Measurements from ENCODE around the gene MLC1.

MLC1 gene

DNA sequence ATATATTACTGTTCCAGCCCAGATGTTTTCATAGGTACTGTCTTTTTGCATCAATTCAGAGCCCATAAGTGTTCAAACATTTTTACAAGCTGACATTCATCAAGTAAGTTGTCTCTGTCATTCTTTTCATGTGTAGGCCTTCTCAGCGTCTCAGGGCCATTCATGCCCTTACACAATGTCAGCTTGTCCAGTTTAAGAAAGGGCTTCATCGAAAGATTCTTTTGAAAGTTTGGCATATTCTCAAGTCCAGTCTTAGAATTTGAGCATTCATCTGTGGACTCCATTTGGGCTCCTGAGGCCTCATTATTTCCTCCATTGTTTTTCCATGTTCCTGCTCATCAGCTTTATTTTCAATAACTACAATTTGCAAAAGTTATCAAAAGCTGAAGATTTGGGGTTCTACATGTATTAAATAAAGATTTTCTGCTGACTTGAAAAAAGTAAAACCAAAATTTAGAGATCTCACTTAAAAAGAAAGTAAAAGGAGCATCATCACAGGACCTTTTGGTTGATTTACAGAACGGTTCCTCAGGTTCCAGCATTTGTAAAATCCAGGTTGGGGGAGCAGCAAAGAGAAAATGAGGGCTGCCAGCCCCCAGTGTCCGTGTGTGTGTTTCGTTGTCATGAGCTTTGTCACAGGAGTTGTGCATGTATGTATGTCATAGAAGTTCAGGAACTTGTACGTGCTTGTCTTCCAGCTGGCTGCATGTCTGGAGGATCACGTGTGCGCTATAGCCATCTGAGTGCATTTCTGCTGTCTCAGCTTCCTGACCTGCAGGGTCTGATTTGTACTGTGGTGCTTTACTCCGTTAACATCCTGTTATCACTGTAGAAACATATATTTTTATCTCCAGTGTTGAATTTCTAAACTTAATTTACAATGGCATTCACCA lies 20.2 kb upstream of the MLC1 start:
- H3K4me1 ChIP-seq (ENCODE audit: control insufficient read depth in 5 of 5, insufficient read depth in 5 of 5, low read length in 5 of 5) = peaks cover 0 to 6% (median 0%) of the 10 kb centered on the region in 5 donors
- peaks cover 0 to 11% (median 0%) of the 10 kb centered on the region in 5 donors for H3K27me3 ChIP-seq (ENCODE audit: control insufficient read depth in 5 of 5, insufficient read depth in 4 of 5, low read length in 5 of 5)
- peak overlapping the region in 1 of 5 donors; percentile 52 for H3K9ac ChIP-seq (ENCODE audit: low read length in 5 of 5)
- no peak overlapping the region for H3K27ac ChIP-seq (ENCODE audit: low read depth, low read length)
- no peak overlapping the region for H3K4me3 ChIP-seq (ENCODE audit: low read depth in 1 of 5, low read length in 5 of 5)
- H3K36me3 ChIP-seq (ENCODE audit: control insufficient read depth in 5 of 5, insufficient read depth in 5 of 5, low read length in 5 of 5) = no peaks in the 10 kb centered on the region
- H3K9me3 ChIP-seq (ENCODE audit: control insufficient read depth in 5 of 5, low read length in 5 of 5) = no peaks in the 10 kb centered on the region

DNA sequence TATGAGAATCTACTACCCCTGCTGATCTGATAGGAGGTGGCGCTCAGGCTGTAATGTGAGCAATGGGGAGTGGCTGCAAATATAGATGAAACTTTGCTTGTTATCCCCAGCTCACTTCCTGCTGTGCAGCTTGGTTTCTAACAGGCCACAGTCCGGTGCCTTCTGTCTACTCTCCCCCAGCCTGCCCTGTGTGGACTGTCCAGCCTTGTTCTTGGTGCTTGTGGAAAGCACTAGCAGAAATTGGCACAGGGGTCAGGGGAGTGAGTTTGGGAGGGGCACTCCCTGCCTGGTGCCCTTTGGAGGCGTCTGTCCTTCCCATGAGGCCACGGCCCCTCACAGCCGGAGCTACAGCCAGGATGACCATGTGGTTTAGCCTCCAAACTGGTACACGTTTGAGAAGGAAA lies 18.9 kb upstream of the MLC1 start:
- H3K4me3 ChIP-seq (ENCODE audit: low read depth in 1 of 5, low read length in 5 of 5) = no peak overlapping the region
- no peak overlapping the region for H3K27ac ChIP-seq (ENCODE audit: low read depth, low read length)
- H3K9me3 ChIP-seq (ENCODE audit: control insufficient read depth in 5 of 5, low read length in 5 of 5) = no peaks in the 10 kb centered on the region
- peaks cover 0 to 11% (median 0%) of the 10 kb centered on the region in 5 donors for H3K27me3 ChIP-seq (ENCODE audit: control insufficient read depth in 5 of 5, insufficient read depth in 4 of 5, low read length in 5 of 5)
- H3K36me3 ChIP-seq (ENCODE audit: control insufficient read depth in 5 of 5, insufficient read depth in 5 of 5, low read length in 5 of 5) = no peaks in the 10 kb centered on the region
- peaks cover 0 to 6% (median 0%) of the 10 kb centered on the region in 5 donors for H3K4me1 ChIP-seq (ENCODE audit: control insufficient read depth in 5 of 5, insufficient read depth in 5 of 5, low read length in 5 of 5)
- no peak overlapping the region for H3K9ac ChIP-seq (ENCODE audit: low read length in 5 of 5)

DNA sequence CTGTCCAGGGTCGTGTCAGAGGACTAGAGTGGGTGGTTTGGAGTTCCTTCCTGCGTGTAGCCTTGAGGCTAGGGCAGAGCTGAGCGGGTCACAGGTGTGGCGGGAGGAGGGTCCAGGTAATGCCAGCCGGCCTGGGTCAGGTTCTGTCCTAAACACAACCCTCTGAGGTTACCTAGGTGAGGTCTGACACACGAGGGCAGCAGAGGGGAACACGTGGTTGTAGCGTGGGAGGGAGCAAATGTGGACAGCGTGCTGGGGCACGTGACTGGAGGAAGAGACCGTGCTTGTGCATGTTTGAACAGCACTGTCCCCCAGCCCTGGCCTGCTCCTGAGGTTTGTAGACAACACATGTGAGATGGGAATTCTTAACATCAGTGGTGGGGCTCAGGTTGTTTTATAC lies 17.7 kb upstream of the MLC1 start:
- peaks cover 0 to 8% (median 0%) of the 10 kb centered on the region in 5 donors for H3K27me3 ChIP-seq (ENCODE audit: control insufficient read depth in 5 of 5, insufficient read depth in 4 of 5, low read length in 5 of 5)
- no peaks in the 10 kb centered on the region for H3K36me3 ChIP-seq (ENCODE audit: control insufficient read depth in 5 of 5, insufficient read depth in 5 of 5, low read length in 5 of 5)
- H3K9ac ChIP-seq (ENCODE audit: low read length in 5 of 5) = no peak overlapping the region
- H3K27ac ChIP-seq (ENCODE audit: low read depth, low read length) = no peak overlapping the region
- H3K9me3 ChIP-seq (ENCODE audit: control insufficient read depth in 5 of 5, low read length in 5 of 5) = no peaks in the 10 kb centered on the region
- H3K4me1 ChIP-seq (ENCODE audit: control insufficient read depth in 5 of 5, insufficient read depth in 5 of 5, low read length in 5 of 5) = peaks cover 0 to 6% (median 0%) of the 10 kb centered on the region in 5 donors
- no peak overlapping the region for H3K4me3 ChIP-seq (ENCODE audit: low read depth in 1 of 5, low read length in 5 of 5)

DNA sequence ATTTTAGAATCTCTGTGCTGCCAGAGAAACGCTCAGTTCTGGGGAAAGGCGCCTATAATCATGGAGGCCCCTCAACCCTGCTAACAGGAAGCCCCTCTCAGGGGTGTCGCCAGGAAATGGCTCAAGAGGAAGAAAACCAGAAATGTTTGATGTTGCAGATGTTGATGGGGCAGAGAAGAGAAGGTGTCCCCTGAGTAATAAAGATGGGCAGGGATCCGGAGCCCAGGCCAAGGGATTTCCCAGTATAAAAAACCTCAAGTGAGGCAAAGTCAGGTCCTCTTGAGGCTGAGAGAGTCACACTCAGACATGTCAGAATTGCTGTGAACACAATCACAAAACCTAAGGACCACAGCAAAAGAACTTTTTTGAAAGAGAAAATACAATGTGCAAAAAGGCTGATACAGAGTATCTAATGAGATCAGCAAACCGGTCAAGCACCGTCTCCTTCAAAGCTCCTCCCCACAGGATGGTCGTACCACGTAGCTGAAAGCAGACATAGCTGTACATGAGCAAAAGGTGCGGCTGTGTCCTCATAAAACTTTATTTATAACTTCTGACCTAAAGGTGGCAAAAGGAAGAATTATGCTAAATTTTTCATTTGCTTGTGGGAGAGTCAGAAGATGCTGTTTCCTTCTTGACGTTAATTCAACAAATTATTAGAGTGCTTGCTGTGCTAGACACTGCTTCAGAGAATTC lies 16.8 kb upstream of the MLC1 start:
- no peak overlapping the region for H3K27ac ChIP-seq (ENCODE audit: low read depth, low read length)
- H3K36me3 ChIP-seq (ENCODE audit: control insufficient read depth in 5 of 5, insufficient read depth in 5 of 5, low read length in 5 of 5) = no peaks in the 10 kb centered on the region
- H3K27me3 ChIP-seq (ENCODE audit: control insufficient read depth in 5 of 5, insufficient read depth in 4 of 5, low read length in 5 of 5) = peaks cover 0 to 6% (median 0%) of the 10 kb centered on the region in 5 donors
- H3K9me3 ChIP-seq (ENCODE audit: control insufficient read depth in 5 of 5, low read length in 5 of 5) = no peaks in the 10 kb centered on the region
- H3K4me1 ChIP-seq (ENCODE audit: control insufficient read depth in 5 of 5, insufficient read depth in 5 of 5, low read length in 5 of 5) = peaks cover 0 to 6% (median 0%) of the 10 kb centered on the region in 5 donors
- H3K4me3 ChIP-seq (ENCODE audit: low read depth in 1 of 5, low read length in 5 of 5) = no peak overlapping the region
- H3K9ac ChIP-seq (ENCODE audit: low read length in 5 of 5) = no peak overlapping the region

DNA sequence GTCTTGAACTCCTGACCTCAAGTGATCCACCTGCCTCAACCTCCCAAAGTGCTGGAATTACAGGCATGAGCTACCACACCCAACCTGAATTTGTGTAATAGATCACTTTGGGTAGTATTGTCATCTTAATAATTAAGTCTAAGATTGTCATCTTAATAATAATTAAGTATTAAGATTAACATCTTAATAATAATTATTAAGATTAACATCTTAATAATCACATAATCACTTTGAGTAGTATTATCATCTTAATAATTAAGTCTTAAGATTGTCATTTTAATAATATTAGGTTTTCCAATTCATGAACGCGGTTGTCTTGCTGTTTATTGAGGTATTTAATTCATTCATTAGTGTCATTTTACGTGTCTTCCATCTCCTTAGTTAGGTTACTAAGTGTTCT lies 12.8 kb upstream of the MLC1 start:
- no peaks in the 10 kb centered on the region for H3K36me3 ChIP-seq (ENCODE audit: control insufficient read depth in 5 of 5, insufficient read depth in 5 of 5, low read length in 5 of 5)
- H3K4me3 ChIP-seq (ENCODE audit: low read depth in 1 of 5, low read length in 5 of 5) = no peak overlapping the region
- no peaks in the 10 kb centered on the region for H3K4me1 ChIP-seq (ENCODE audit: control insufficient read depth in 5 of 5, insufficient read depth in 5 of 5, low read length in 5 of 5)
- no peak overlapping the region for H3K9ac ChIP-seq (ENCODE audit: low read length in 5 of 5)
- H3K27me3 ChIP-seq (ENCODE audit: control insufficient read depth in 5 of 5, insufficient read depth in 4 of 5, low read length in 5 of 5) = peaks cover 0 to 5% (median 0%) of the 10 kb centered on the region in 5 donors
- no peak overlapping the region for H3K27ac ChIP-seq (ENCODE audit: low read depth, low read length)
- H3K9me3 ChIP-seq (ENCODE audit: control insufficient read depth in 5 of 5, low read length in 5 of 5) = no peaks in the 10 kb centered on the region

DNA sequence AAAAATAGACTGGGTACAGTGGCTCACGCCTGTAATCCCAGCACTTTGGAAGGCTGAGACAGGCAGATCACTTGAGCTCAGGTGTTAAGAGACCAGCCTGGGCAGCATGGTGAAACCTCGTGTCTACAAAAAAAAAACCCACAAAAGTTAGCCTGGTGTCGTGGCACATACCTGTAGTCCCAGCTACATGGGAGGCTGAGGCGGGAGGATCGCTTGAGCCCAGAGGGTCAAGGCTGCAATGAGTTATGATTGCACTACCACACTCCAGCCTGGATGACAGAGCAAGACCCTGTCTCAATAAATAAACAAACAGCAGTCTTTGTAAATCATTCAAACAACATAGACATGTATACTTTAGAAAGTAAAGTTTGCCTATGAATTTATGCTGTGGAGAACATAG lies 7.1 kb upstream of the MLC1 start:
- no peaks in the 10 kb centered on the region for H3K4me1 ChIP-seq (ENCODE audit: control insufficient read depth in 5 of 5, insufficient read depth in 5 of 5, low read length in 5 of 5)
- H3K9ac ChIP-seq (ENCODE audit: low read length in 5 of 5) = no peak overlapping the region
- peaks cover 0 to 13% (median 5%) of the 10 kb centered on the region in 5 donors for H3K27me3 ChIP-seq (ENCODE audit: control insufficient read depth in 5 of 5, insufficient read depth in 4 of 5, low read length in 5 of 5)
- no peaks in the 10 kb centered on the region for H3K9me3 ChIP-seq (ENCODE audit: control insufficient read depth in 5 of 5, low read length in 5 of 5)
- no peaks in the 10 kb centered on the region for H3K36me3 ChIP-seq (ENCODE audit: control insufficient read depth in 5 of 5, insufficient read depth in 5 of 5, low read length in 5 of 5)
- no peak overlapping the region for H3K4me3 ChIP-seq (ENCODE audit: low read depth in 1 of 5, low read length in 5 of 5)
- no peak overlapping the region for H3K27ac ChIP-seq (ENCODE audit: low read depth, low read length)

DNA sequence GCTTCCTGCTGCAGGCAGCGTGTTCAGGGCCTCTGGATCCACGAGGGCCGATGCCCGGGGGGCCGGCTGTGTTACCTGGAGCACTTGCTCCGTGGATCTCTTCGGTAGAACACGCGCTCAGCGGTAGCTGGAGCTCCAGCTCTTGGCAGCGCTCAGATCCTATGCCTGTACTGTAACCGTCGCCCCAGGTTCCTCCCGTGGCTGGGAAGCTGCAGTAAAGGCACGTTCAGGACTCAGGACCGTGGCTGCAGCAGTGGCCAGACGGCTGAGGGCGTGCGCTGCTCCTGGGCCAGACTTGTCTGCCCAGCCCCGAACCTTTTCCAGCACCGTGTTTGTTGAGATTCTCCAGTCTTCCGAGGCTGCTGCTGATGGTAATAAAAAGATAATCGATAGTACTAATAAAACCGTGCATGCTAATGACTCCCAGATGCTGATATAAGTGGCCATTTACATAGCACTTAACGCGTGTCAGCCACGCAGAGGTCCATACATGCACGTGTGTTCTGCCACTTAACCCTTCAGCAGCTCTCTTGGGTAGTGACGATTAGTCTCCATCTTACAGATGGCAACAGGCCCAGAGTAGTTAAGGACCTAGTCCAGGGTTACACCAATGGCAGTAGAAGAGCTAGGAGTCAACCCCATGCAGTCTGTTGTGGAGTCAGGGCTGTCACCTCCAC lies 6.0 kb upstream of the MLC1 start:
- peaks cover 0 to 15% (median 5%) of the 10 kb centered on the region in 5 donors for H3K27me3 ChIP-seq (ENCODE audit: control insufficient read depth in 5 of 5, insufficient read depth in 4 of 5, low read length in 5 of 5)

DNA sequence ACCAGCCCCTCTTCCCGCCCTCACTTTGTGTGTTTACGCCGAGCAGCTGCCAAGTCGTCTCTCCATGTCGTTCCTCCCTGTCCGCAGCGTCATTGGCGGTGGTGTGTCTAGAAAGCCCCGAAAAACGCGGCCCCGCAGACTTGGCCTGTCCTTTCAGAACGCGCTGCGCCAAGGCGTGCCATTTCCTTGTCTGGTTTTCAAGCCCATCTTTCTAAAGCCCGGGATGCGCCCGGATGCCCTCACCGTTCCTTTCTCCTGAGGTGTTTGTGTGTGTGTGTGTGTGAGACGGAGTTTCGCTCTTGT lies 5.1 kb upstream of the MLC1 start:
- Histone ChIP-seq H3K4me3 (ENCODE audit: low read depth in 1 of 5, low read length in 5 of 5) (no peak overlapping the region), H3K36me3 (ENCODE audit: control insufficient read depth in 5 of 5, insufficient read depth in 5 of 5, low read length in 5 of 5) (no peaks in the 10 kb centered on the region), H3K9me3 (ENCODE audit: control insufficient read depth in 5 of 5, low read length in 5 of 5) (peaks cover 0 to 2% (median 0%) of the 10 kb centered on the region in 5 donors), H3K9ac (ENCODE audit: low read length in 5 of 5) (no peak overlapping the region), H3K4me1 (ENCODE audit: control insufficient read depth in 5 of 5, insufficient read depth in 5 of 5, low read length in 5 of 5) (no peaks in the 10 kb centered on the region), H3K27ac (ENCODE audit: low read depth, low read length) (no peak overlapping the region), H3K27me3 (ENCODE audit: control insufficient read depth in 5 of 5, insufficient read depth in 4 of 5, low read length in 5 of 5) (peaks cover under 1 to 15% (median 5%) of the 10 kb centered on the region in 5 donors)

More for the DNA sequence above, 6.0 kb upstream of the MLC1 start:
- H3K27ac ChIP-seq (ENCODE audit: low read depth, low read length) = no peak overlapping the region
- H3K4me3 ChIP-seq (ENCODE audit: low read depth in 1 of 5, low read length in 5 of 5) = no peak overlapping the region
- no peaks in the 10 kb centered on the region for H3K4me1 ChIP-seq (ENCODE audit: control insufficient read depth in 5 of 5, insufficient read depth in 5 of 5, low read length in 5 of 5)
- peaks cover 0 to 2% (median 0%) of the 10 kb centered on the region in 5 donors for H3K9me3 ChIP-seq (ENCODE audit: control insufficient read depth in 5 of 5, low read length in 5 of 5)
- no peaks in the 10 kb centered on the region for H3K36me3 ChIP-seq (ENCODE audit: control insufficient read depth in 5 of 5, insufficient read depth in 5 of 5, low read length in 5 of 5)
- H3K9ac ChIP-seq (ENCODE audit: low read length in 5 of 5) = no peak overlapping the region

DNA sequence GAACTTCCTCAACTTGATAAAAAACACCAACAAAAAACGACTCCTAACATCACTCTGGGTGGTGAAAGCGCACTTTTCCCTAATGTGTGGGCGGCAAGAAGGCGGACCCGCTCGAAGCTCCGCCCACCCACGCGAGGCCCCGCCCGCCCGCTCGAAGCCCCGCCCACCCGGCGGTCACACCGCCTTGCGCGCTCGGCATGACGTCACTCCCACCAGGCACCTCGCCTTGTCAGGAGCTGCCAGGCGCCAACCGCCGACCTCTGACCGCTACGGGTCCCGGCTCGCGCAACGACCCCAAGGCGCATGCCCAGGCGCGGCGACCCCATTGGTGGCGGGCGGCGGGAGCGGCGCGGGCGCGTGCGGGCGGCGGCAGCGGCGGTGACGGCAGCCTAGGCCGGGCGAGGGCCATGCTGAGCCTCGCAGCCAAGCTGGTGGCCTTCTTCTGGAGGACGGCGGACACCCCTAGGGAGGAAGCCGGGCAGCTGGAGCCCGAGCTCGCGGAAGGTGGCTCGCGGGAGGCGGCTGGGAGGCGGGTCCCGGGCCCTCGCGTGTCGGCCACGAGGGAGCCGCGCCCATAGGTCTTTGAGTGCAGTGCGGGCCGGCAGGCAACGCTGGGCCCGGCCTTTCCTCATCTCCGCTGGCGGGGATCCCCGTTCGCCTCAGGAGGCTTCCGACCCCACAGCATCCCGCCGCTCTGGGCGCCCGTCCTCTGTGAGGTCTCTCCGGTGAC lies 4.6 kb upstream of the MLC1 start, which contains the start of gene MOV10L1:
TSS of gene MOV10L1 (plus strand) at position 325 of the 730 bp plus-strand sequence. CDS start at position 408, 83 bp downstream.
- H3K4me3 ChIP-seq (ENCODE audit: low read depth in 1 of 5, low read length in 5 of 5) = peak within 1 kb of the TSS in 1 of 5 donors; percentile 13
- H3K36me3 ChIP-seq (ENCODE audit: control insufficient read depth in 5 of 5, insufficient read depth in 5 of 5, low read length in 5 of 5) = no peaks in the 10 kb centered on the region
- peaks cover 0 to 2% (median 0%) of the 10 kb centered on the region in 5 donors for H3K9me3 ChIP-seq (ENCODE audit: control insufficient read depth in 5 of 5, low read length in 5 of 5)
- H3K27me3 ChIP-seq (ENCODE audit: control insufficient read depth in 5 of 5, insufficient read depth in 4 of 5, low read length in 5 of 5) = peaks cover 3 to 15% (median 5%) of the 10 kb centered on the region in 5 donors
- no peak within 1 kb of the TSS for H3K9ac ChIP-seq (ENCODE audit: low read length in 5 of 5)
- no peak within 1 kb of the TSS for H3K27ac ChIP-seq (ENCODE audit: low read depth, low read length)
- peaks cover 0 to under 1% (median 0%) of the 10 kb centered on the region in 5 donors for H3K4me1 ChIP-seq (ENCODE audit: control insufficient read depth in 5 of 5, insufficient read depth in 5 of 5, low read length in 5 of 5)
